H9 (cell line): ENCODE measurements around the gene FGFR3. TPM values are rescaled to one million over a fixed set of nuclear protein-coding genes. Genes with fewer than 3 reads are reported as not detected.

Source experiments
- DNase-seq: peaks from one replicate; pipeline ENCODE4 v3.0.0-alpha.2; 2017
- H2AFZ ChIP-seq: one replicate; pipeline ENCODE4 v1.6.1; 2013; ENCODE audit warnings: mild to moderate bottlenecking, low read length, control low read depth, moderate library complexity
- H2AK5ac ChIP-seq: 2 replicates; pipeline ENCODE4 v1.6.1; 2013; ENCODE audit warnings: low read length, control low read depth, mixed read lengths; ENCODE audit not compliant: insufficient read length
- H2BK120ac ChIP-seq: one replicate; pipeline ENCODE4 v1.6.1; 2013; ENCODE audit warnings: low read depth, mild to moderate bottlenecking, low read length, control low read depth, inconsistent platforms; ENCODE audit not compliant: poor library complexity, severe bottlenecking
- H2BK12ac ChIP-seq: 2 replicates; pipeline ENCODE4 v1.6.1; 2013; ENCODE audit warnings: low read length, control low read depth, mixed read lengths, low read depth; ENCODE audit not compliant: insufficient read length
- H2BK15ac ChIP-seq: 2 replicates; pipeline ENCODE4 v1.6.1; 2013; ENCODE audit warnings: low read depth, low read length, control low read depth
- H2BK20ac ChIP-seq: one replicate; pipeline ENCODE4 v1.6.1; 2013; ENCODE audit warnings: low read depth, mild to moderate bottlenecking, low read length, control low read depth, inconsistent platforms; ENCODE audit not compliant: poor library complexity, severe bottlenecking
- H2BK5ac ChIP-seq: 2 replicates; pipeline ENCODE4 v1.6.1; 2013; ENCODE audit warnings: low read length, control low read depth, mixed read lengths; ENCODE audit not compliant: insufficient read length
- H3K14ac ChIP-seq: 2 replicates; pipeline ENCODE4 v1.6.1; 2013; ENCODE audit warnings: low read length, control low read depth; ENCODE audit not compliant: insufficient read depth
- H3K18ac ChIP-seq: 2 replicates; pipeline ENCODE4 v1.6.1; 2013; ENCODE audit warnings: low read depth, mild to moderate bottlenecking, mixed read lengths, low read length, control low read depth; ENCODE audit not compliant: insufficient read length
- H3K23ac ChIP-seq: 2 replicates; pipeline ENCODE4 v1.6.1; 2013; ENCODE audit warnings: low read length, control low read depth, mixed read lengths, low read depth; ENCODE audit not compliant: insufficient read length
- H3K23me2 ChIP-seq: 2 replicates; pipeline ENCODE4 v1.6.1; 2013; ENCODE audit warnings: low read depth, mild to moderate bottlenecking, mixed read lengths, low read length, control low read depth; ENCODE audit not compliant: insufficient read length, poor library complexity, severe bottlenecking
- H3K27ac ChIP-seq: 2 replicates; pipeline ENCODE4 v1.5.1; 2013; ENCODE audit warnings: low read length, control low read depth, mixed read lengths, low read depth; ENCODE audit not compliant: insufficient read length
- H3K27me3 ChIP-seq: 2 replicates; pipeline ENCODE4 v1.6.1; 2013; ENCODE audit warnings: low read length, control low read depth, inconsistent platforms; ENCODE audit not compliant: insufficient read depth
- H3K4ac ChIP-seq: 2 replicates; pipeline ENCODE4 v1.6.1; 2013; ENCODE audit warnings: low read depth, mild to moderate bottlenecking, control low read depth, inconsistent platforms, low read length, moderate library complexity
- H3K4me1 ChIP-seq: 2 replicates; pipeline ENCODE4 v1.6.1; 2013; ENCODE audit warnings: low read length, control low read depth, inconsistent platforms; ENCODE audit not compliant: insufficient read depth
- H3K4me2 ChIP-seq: 2 replicates; pipeline ENCODE4 v1.6.1; 2013; ENCODE audit warnings: low read length, control low read depth, mixed read lengths; ENCODE audit not compliant: insufficient read length, insufficient read depth
- H3K56ac ChIP-seq: 2 replicates; pipeline ENCODE4 v1.6.1; 2013; ENCODE audit warnings: low read depth, mild to moderate bottlenecking, mixed read lengths, low read length, control low read depth; ENCODE audit not compliant: insufficient read length
- H3K79me1 ChIP-seq: 2 replicates; pipeline ENCODE4 v1.6.1; 2013; ENCODE audit warnings: low read depth, mild to moderate bottlenecking, moderate library complexity, low read length, control low read depth, inconsistent platforms; ENCODE audit not compliant: insufficient read depth, poor library complexity, severe bottlenecking
- H3K79me2 ChIP-seq: 2 replicates; pipeline ENCODE4 v1.6.1; 2013; ENCODE audit warnings: low read length, control low read depth, inconsistent platforms; ENCODE audit not compliant: insufficient read depth
- H3K9ac ChIP-seq: 2 replicates; pipeline ENCODE4 v1.6.1; 2013; ENCODE audit warnings: low read length, control low read depth, mixed read lengths; ENCODE audit not compliant: insufficient read length; ENCODE audit errors: extremely low read depth
- H3K9me3 ChIP-seq: one replicate; pipeline ENCODE4 v1.6.1; 2013; ENCODE audit warnings: low read depth, low read length, inconsistent platforms; ENCODE audit not compliant: control insufficient read depth
- H3T11ph ChIP-seq: one replicate; pipeline ENCODE4 v1.6.1; 2013; ENCODE audit warnings: mild to moderate bottlenecking, low read length, control low read depth, inconsistent platforms
- H4K20me1 ChIP-seq: one replicate; pipeline ENCODE4 v1.6.1; 2013; ENCODE audit not compliant: control insufficient read depth, insufficient read length, insufficient read depth
- H4K5ac ChIP-seq: 2 replicates; pipeline ENCODE4 v1.6.1; 2013; ENCODE audit warnings: low read depth, mild to moderate bottlenecking, mixed read lengths, low read length, control low read depth; ENCODE audit not compliant: insufficient read length
- H4K8ac ChIP-seq: replicated peaks from 2 replicates; pipeline ENCODE4 v1.6.1; 2013; ENCODE audit warnings: low read length, control low read depth, mixed read lengths, low read depth; ENCODE audit not compliant: insufficient read length
- H4K91ac ChIP-seq: 2 replicates; pipeline ENCODE4 v1.6.1; 2013; ENCODE audit warnings: low read depth, mild to moderate bottlenecking, moderate library complexity, mixed read lengths, low read length, control low read depth; ENCODE audit not compliant: insufficient read length
- H3K27ac Mint-ChIP-seq, 3 experiments: 2 replicates in 2 of 3; 3 replicates in 1 of 3; pipeline ENCODE4 v1.8.0; 2020 to 2021; ENCODE audit warnings: mixed read lengths in 3 of 3, mild to moderate bottlenecking in 1 of 3, moderate library complexity in 1 of 3
- H3K27me3 Mint-ChIP-seq: 2 replicates; pipeline ENCODE4 v1.8.0; 2021; ENCODE audit warnings: low read depth, mild to moderate bottlenecking, moderate library complexity, mixed read lengths
- H3K36me3 Mint-ChIP-seq, 3 experiments: 2 replicates in 2 of 3; 3 replicates in 1 of 3; pipeline ENCODE4 v1.8.0; 2020 to 2021; ENCODE audit warnings: low read depth in 3 of 3, mixed read lengths in 3 of 3; ENCODE audit not compliant: insufficient read depth in 1 of 3
- H3K4me1 Mint-ChIP-seq, 2 experiments: 2 replicates each; pipeline ENCODE4 v1.8.0; 2020; ENCODE audit warnings: mixed read lengths in 2 of 2
- H3K4me3 Mint-ChIP-seq, 2 experiments: 2 replicates in 1 of 2; 3 replicates in 1 of 2; pipeline ENCODE4 v1.8.0; 2020 to 2021; ENCODE audit warnings: mild to moderate bottlenecking in 2 of 2, mixed read lengths in 2 of 2, moderate library complexity in 1 of 2
- H3K9me3 Mint-ChIP-seq, 2 experiments: 2 replicates in 1 of 2; 3 replicates in 1 of 2; pipeline ENCODE4 v1.8.0; 2020; ENCODE audit warnings: mild to moderate bottlenecking in 2 of 2, mixed read lengths in 2 of 2, moderate library complexity in 1 of 2
- CTCF ChIP-seq: fragments of 200-600 bp; sonication (generic); conservative IDR thresholded peaks from 3 replicates; pipeline ENCODE4 v1.8.0; 2021; ENCODE audit warnings: antibody characterized with exemption, mild to moderate bottlenecking
- WGBS: extraction: QIAGEN DNeasy Blood & Tissue Kit; methylation state at CpG from one replicate; pipeline ENCODE4 v1.1.7; 2013; ENCODE audit warnings: missing lambda C conversion rate, low lambda C conversion rate, mixed read lengths; ENCODE audit not compliant: insufficient read length; ENCODE audit errors: extremely low coverage; 5-methylcytosine and 5-hydroxymethylcytosine counted together
- total RNA-seq: library from RNA; stranded (reverse); gene quantifications from 2 replicates; pipeline ENCODE4 v1.2.1, GENCODE V29; 2021

FGFR3 gene
- total RNA-seq, 1 experiment from 2014 or later: 75.7 TPM

- no peak overlapping the region for H3K4me2 ChIP-seq
- no peak overlapping the region for H2BK12ac ChIP-seq
- no peak overlapping the region for H2BK5ac ChIP-seq
- no CpG with 5 or more reads among the region's 25 CpGs for WGBS
- H4K8ac ChIP-seq: no peak overlapping the region
- no peak overlapping the region for H3T11ph ChIP-seq
- H3K36me3 Mint-ChIP-seq: no peaks in the 10 kb centered on the region
- H3K9me3 ChIP-seq: no peaks in the 10 kb centered on the region
- H3K9ac ChIP-seq: no peak overlapping the region
- H2BK120ac ChIP-seq: no peak overlapping the region
- H3K4ac ChIP-seq: no peak overlapping the region
- no peak overlapping the region for H3K4me3 Mint-ChIP-seq
- no peak overlapping the region for H3K18ac ChIP-seq
- no peak overlapping the region for H2BK20ac ChIP-seq
- no peak overlapping the region for H4K91ac ChIP-seq
- H3K27ac ChIP-seq: no peak overlapping the region
- H4K20me1 ChIP-seq: no peaks in the 10 kb centered on the region
- no peaks in the 10 kb centered on the region for H3K27me3 ChIP-seq
- peaks cover 12 to 28% of the 10 kb centered on the region in 2 experiments for H3K4me1 Mint-ChIP-seq
- no peak overlapping the region for H2AK5ac ChIP-seq
- DNase-seq: no peak
- H3K9me3 Mint-ChIP-seq: no peaks in the 10 kb centered on the region
- TF ChIP-seq CTCF: no peak
- H3K27me3 Mint-ChIP-seq: peaks cover 7% of the 10 kb centered on the region
- H4K5ac ChIP-seq: no peak overlapping the region
- H2AFZ ChIP-seq: no peak overlapping the region
- no peak overlapping the region for H3K23ac ChIP-seq
- no peaks in the 10 kb centered on the region for H3K79me2 ChIP-seq
- no peaks in the 10 kb centered on the region for H3K23me2 ChIP-seq
- no peak overlapping the region for H3K56ac ChIP-seq
- H3K79me1 ChIP-seq: no peaks in the 10 kb centered on the region
- H2BK15ac ChIP-seq: no peak overlapping the region
- no peak overlapping the region for H3K27ac Mint-ChIP-seq
- H3K14ac ChIP-seq: no peak overlapping the region
- H3K4me1 ChIP-seq: no peaks in the 10 kb centered on the region
These were observed 32.5 kb upstream of the FGFR3 start for GRCh38 chr4:1760521-1761071.
